ENCODE data around the gene DDX49.

- TF ChIP-seq BHLHE40 (IDR thresholded peaks at IDR 0.05; ENCODE audit: borderline replicate concordance): no peak
- no peak for TF ChIP-seq SP1 (IDR thresholded peaks at IDR 0.05)
- no peak for TF ChIP-seq PKNOX1 (IDR thresholded peaks at IDR 0.05)
- no peak for TF ChIP-seq ZNF384 (IDR thresholded peaks at IDR 0.05)
- TF ChIP-seq FOXA1 (IDR thresholded peaks at IDR 0.05): no peak
- TF ChIP-seq TARDBP (IDR thresholded peaks at IDR 0.05): no peak
- TF ChIP-seq FOXM1 (IDR thresholded peaks at IDR 0.05; ENCODE audit: borderline replicate concordance): no peak
- no peak for TF ChIP-seq SUZ12 (IDR thresholded peaks at IDR 0.05)
- no peak for TF ChIP-seq L3MBTL2 (conservative IDR thresholded peaks at IDR 0.05)
- no peak for TF ChIP-seq ARNT (IDR thresholded peaks at IDR 0.05)
- no peak for TF ChIP-seq ELF4 (IDR thresholded peaks at IDR 0.05)
- TF ChIP-seq LEF1 (IDR thresholded peaks at IDR 0.05; ENCODE audit: borderline replicate concordance): no peak
- TF ChIP-seq FOXK2 (IDR thresholded peaks at IDR 0.05): no peak
- no peak for TF ChIP-seq NFRKB (IDR thresholded peaks at IDR 0.05)
These were observed 6.0 kb upstream of the DDX49 start for GRCh38 chr19:18913466-18913865.

Measured in HEK293T (cell line).